GM21447 (cell line): ENCODE data around the gene PKP4.

Experiments used
- ATAC-seq: cut with Tn5 transposase; IDR thresholded peaks from one replicate; pipeline ENCODE4 v1.9.1; 2021; ENCODE audit not compliant: unreplicated experiment

Gene PKP4

GRCh38 chr2:158637357-158637756, 180.6 kb downstream of the PKP4 start:
- ATAC-seq = no peak

DNA sequence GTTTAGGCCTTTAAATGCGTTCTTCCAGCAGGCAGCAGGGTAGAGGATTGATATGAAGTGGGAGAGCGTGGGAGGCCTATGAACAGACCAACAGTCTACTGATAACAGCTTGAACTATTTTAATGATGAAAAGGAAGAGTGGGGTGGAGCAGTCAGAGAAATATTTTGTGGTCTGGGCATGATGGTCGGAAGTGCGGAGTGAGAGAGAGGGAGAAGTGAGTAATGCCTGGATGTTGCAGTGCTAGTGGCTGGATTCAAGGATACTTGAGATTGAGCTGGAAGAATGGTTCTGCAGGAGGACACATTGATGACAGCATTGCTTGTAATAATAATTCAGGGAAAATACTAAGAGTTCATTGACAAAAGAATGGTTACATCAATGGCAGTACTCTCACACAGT, 187.4 kb downstream of the PKP4 start:
- no peak for ATAC-seq

- no peak for ATAC-seq
These were observed 188.5 kb downstream of the PKP4 start for GRCh38 chr2:158645299-158645698.

DNA sequence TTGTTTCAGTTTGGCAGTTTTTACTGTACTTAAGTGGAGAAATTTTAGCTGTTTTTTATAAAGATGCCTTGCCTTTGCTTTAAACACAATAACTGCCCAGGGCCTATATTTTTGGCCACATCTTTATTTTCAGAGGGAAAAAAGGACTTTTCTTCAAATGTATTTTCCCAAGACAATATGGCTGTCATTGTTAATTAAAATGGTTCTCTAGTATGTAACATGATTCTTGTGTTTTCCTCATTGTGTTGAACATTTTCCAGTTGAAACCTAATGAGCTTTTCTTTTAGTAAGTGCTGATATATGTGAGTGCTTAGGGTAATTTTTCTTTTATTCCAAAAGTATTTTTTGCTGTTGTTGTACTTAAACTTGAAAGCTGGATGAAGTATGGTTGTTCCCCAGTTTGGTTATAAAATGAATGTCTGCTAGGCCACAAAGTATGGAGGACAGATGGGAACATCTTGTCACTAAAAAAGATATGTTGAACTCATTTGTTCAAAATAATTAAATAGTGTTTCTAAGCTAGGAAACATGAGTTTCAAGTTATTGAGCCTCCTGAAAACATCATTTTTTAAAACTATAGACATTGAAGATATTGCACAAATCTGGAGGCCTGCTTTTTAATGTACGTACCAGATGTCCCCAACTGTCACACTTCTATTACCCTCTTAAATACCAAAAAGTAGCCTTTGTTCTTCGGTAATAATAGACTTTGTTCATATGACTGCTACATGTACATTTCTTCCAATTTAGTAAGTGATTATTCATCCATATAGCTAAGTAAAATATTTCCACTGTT, 190.9 kb downstream of the PKP4 start:
- no peak for ATAC-seq

- ATAC-seq = no peak
These were observed 193.1 kb downstream of the PKP4 start for GRCh38 chr2:158649846-158650245.

GRCh38 chr2:158650646-158651357, 194.1 kb downstream of the PKP4 start:
- ATAC-seq = no peak

- ATAC-seq = no peak
These were observed 194.8 kb downstream of the PKP4 start for GRCh38 chr2:158651358-158652057.

DNA sequence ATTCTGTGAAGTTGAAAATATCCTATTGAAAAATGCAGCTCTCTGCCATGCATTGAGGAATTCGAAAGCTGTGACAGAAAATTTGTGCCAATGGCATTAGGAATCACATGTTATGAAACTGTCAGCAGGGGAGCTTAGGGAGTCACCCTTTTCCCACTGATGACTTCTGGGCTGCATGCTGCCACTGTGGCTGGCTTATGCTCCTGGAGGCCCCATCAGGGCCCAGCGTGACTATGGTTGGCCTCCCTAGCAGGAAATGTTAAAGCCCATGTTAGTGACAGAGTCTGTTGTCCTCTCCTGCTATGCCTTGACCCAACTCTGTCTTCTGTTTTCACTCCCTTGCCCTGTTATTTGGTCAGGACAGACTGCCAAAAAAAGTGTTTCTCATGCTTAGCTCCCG, 198.9 kb downstream of the PKP4 start:
- ATAC-seq = no peak

GRCh38 chr2:158656492-158657229, 199.9 kb downstream of the PKP4 start:
- ATAC-seq = no peak

- no peak for ATAC-seq
These were observed 201.6 kb downstream of the PKP4 start for GRCh38 chr2:158658396-158658795.

- no peak for ATAC-seq
These were observed 202.7 kb downstream of the PKP4 start for GRCh38 chr2:158659483-158659882.

DNA sequence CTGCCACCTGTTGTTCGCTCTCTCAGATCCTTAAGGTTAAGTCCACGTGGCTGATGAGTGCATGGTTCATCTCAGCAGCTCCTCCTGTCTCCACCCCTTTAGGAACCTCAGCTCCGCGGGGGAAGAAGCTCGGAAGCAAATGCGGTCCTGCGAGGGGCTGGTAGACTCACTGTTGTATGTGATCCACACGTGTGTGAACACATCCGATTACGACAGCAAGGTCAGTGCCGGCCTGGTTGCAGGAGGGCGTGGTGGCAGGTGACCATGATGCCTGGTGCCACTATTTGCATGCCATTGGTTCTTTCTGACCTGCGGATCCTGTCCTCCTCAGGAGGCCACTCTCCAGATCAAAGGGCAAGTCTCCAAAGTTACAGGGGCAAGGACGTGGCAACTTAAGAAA, 204.5 kb downstream of the PKP4 start:
- ATAC-seq = no peak

DNA sequence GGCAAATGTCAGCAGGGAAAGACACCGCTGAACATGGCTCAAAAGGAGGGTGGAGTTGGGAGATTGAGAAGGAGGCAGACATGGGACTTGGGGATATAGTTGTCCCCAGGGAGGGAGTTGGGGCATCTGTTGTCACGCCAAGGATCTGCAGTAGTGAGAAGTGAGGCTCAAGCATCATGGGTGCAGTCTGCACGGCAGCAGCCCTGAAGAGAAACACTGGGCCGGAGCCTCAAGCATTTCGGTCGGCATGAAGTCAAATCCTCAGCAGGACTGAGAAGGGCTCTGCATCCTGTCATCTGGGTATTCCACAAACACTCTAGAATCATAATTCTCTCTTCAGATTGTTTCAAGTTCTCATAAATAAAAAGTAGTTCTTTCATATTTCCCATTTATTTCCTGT, 205.7 kb downstream of the PKP4 start:
- no peak for ATAC-seq

DNA sequence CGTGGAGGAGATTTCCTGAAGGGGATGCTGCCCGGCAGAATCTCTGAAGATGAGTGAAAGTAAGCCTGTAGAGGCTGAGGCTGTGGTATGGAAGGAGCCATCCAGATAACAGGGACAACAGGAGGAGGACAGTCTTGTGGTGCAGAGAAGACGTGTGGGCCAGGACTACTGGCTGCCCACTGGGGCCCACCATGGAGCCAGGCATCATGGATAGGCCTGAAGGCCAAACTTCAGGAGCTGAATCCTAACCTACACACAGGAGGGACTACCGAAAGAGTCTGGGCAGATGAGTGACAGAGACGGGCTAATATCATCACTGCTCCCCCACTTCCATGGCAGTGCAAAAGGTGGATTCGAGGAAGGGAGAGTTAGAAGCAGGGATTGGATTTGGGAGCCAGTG, 207.0 kb downstream of the PKP4 start:
- ATAC-seq = no peak

- no peak for ATAC-seq
These were observed 208.2 kb downstream of the PKP4 start for GRCh38 chr2:158664987-158665386.

DNA sequence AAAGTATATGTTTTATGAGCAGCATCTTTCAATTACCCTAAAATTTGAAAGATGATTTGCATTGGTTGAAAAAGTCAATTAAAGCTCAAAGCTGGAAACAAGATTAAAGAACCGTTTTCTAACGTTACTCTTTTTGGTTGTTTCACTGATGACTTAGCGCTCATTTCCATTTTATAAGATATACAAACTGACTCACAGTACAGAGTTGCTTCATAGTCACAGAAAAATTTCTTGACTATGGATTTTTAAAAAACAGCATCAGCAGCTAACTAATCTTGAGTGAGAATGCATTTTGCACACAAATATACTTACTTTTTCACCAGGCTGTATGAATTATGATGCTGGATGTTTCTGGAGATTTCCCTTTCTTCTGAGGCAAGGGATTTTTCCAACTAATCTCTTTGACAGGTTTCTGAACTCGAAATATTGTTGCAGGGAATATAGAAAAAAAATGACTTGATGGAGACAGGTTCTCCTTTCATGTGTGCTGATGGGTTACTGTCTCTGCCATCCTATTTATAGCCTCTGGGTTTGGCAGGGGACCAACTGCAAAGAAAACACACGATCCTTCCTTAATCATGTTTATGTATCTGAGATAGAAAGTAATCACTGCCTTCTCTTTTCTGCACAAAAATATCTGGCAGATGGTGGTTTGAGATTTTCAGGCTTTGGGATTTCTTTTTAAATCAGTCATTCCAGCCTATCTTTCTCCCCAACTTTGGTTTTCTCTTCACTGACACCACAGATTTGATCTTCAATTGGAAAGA, 209.0 kb downstream of the PKP4 start:
- ATAC-seq = no peak

GRCh38 chr2:158666969-158667368, 210.2 kb downstream of the PKP4 start:
- no peak for ATAC-seq

GRCh38 chr2:158667586-158667985, 210.8 kb downstream of the PKP4 start:
- ATAC-seq = no peak

DNA sequence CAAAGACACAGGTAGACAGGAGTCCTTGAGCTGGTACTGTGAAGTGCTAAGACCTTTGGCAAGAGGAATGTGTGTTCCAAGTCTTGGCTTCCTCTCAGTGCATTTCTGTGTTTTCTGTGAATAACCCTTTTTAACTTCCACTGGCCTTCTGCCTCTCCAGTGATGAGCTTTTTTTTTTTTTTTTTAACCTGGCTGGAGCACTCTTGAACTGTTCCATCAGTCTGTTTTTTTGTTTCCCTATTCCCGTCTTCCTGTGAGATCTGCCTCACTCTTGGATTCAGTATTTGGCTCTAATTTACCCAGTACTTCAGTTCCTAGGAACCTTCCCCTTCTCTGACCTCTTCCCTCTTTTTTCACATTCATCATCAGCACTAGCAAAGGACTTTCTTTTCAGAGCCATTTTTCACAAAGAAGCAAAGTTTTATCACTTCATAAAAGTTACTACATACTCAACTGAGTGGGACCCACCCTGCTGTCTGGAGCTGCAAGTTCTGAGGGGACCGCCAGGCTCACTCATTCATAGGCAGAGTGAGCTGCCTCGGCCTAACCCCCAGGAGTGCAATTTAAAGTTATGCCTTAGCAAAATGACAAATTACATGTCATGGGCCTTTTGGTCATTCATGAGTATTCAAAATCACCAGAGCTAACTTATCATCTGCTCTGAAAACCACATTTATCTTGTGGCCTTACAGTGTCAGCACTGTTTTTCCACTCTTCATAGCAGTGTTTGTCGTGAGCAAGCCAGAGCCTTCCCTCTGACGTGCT, 211.4 kb downstream of the PKP4 start:
- ATAC-seq = no peak

GRCh38 chr2:158670292-158670691, 213.5 kb downstream of the PKP4 start:
- no peak for ATAC-seq
